H9 (cell line): ENCODE measurements around the gene ENOX1. TPM values are rescaled to one million over a fixed set of nuclear protein-coding genes. Genes with fewer than 3 reads are reported as not detected.

Source experiments
- DNase-seq: peaks from one replicate; pipeline ENCODE4 v3.0.0-alpha.2; 2017
- H2AFZ ChIP-seq: one replicate; pipeline ENCODE4 v1.6.1; 2013; ENCODE audit warnings: mild to moderate bottlenecking, low read length, control low read depth, moderate library complexity
- H2AK5ac ChIP-seq: 2 replicates; pipeline ENCODE4 v1.6.1; 2013; ENCODE audit warnings: low read length, control low read depth, mixed read lengths; ENCODE audit not compliant: insufficient read length
- H2BK120ac ChIP-seq: one replicate; pipeline ENCODE4 v1.6.1; 2013; ENCODE audit warnings: low read depth, mild to moderate bottlenecking, low read length, control low read depth, inconsistent platforms; ENCODE audit not compliant: poor library complexity, severe bottlenecking
- H2BK12ac ChIP-seq: 2 replicates; pipeline ENCODE4 v1.6.1; 2013; ENCODE audit warnings: low read length, control low read depth, mixed read lengths, low read depth; ENCODE audit not compliant: insufficient read length
- H2BK15ac ChIP-seq: 2 replicates; pipeline ENCODE4 v1.6.1; 2013; ENCODE audit warnings: low read depth, low read length, control low read depth
- H2BK20ac ChIP-seq: one replicate; pipeline ENCODE4 v1.6.1; 2013; ENCODE audit warnings: low read depth, mild to moderate bottlenecking, low read length, control low read depth, inconsistent platforms; ENCODE audit not compliant: poor library complexity, severe bottlenecking
- H2BK5ac ChIP-seq: 2 replicates; pipeline ENCODE4 v1.6.1; 2013; ENCODE audit warnings: low read length, control low read depth, mixed read lengths; ENCODE audit not compliant: insufficient read length
- H3K14ac ChIP-seq: 2 replicates; pipeline ENCODE4 v1.6.1; 2013; ENCODE audit warnings: low read length, control low read depth; ENCODE audit not compliant: insufficient read depth
- H3K18ac ChIP-seq: 2 replicates; pipeline ENCODE4 v1.6.1; 2013; ENCODE audit warnings: low read depth, mild to moderate bottlenecking, mixed read lengths, low read length, control low read depth; ENCODE audit not compliant: insufficient read length
- H3K23ac ChIP-seq: 2 replicates; pipeline ENCODE4 v1.6.1; 2013; ENCODE audit warnings: low read length, control low read depth, mixed read lengths, low read depth; ENCODE audit not compliant: insufficient read length
- H3K23me2 ChIP-seq: 2 replicates; pipeline ENCODE4 v1.6.1; 2013; ENCODE audit warnings: low read depth, mild to moderate bottlenecking, mixed read lengths, low read length, control low read depth; ENCODE audit not compliant: insufficient read length, poor library complexity, severe bottlenecking
- H3K27ac ChIP-seq: 2 replicates; pipeline ENCODE4 v1.5.1; 2013; ENCODE audit warnings: low read length, control low read depth, mixed read lengths, low read depth; ENCODE audit not compliant: insufficient read length
- H3K27me3 ChIP-seq: 2 replicates; pipeline ENCODE4 v1.6.1; 2013; ENCODE audit warnings: low read length, control low read depth, inconsistent platforms; ENCODE audit not compliant: insufficient read depth
- H3K4ac ChIP-seq: 2 replicates; pipeline ENCODE4 v1.6.1; 2013; ENCODE audit warnings: low read depth, mild to moderate bottlenecking, control low read depth, inconsistent platforms, low read length, moderate library complexity
- H3K4me1 ChIP-seq: 2 replicates; pipeline ENCODE4 v1.6.1; 2013; ENCODE audit warnings: low read length, control low read depth, inconsistent platforms; ENCODE audit not compliant: insufficient read depth
- H3K4me2 ChIP-seq: 2 replicates; pipeline ENCODE4 v1.6.1; 2013; ENCODE audit warnings: low read length, control low read depth, mixed read lengths; ENCODE audit not compliant: insufficient read length, insufficient read depth
- H3K56ac ChIP-seq: 2 replicates; pipeline ENCODE4 v1.6.1; 2013; ENCODE audit warnings: low read depth, mild to moderate bottlenecking, mixed read lengths, low read length, control low read depth; ENCODE audit not compliant: insufficient read length
- H3K79me1 ChIP-seq: 2 replicates; pipeline ENCODE4 v1.6.1; 2013; ENCODE audit warnings: low read depth, mild to moderate bottlenecking, moderate library complexity, low read length, control low read depth, inconsistent platforms; ENCODE audit not compliant: insufficient read depth, poor library complexity, severe bottlenecking
- H3K79me2 ChIP-seq: 2 replicates; pipeline ENCODE4 v1.6.1; 2013; ENCODE audit warnings: low read length, control low read depth, inconsistent platforms; ENCODE audit not compliant: insufficient read depth
- H3K9ac ChIP-seq: 2 replicates; pipeline ENCODE4 v1.6.1; 2013; ENCODE audit warnings: low read length, control low read depth, mixed read lengths; ENCODE audit not compliant: insufficient read length; ENCODE audit errors: extremely low read depth
- H3K9me3 ChIP-seq: one replicate; pipeline ENCODE4 v1.6.1; 2013; ENCODE audit warnings: low read depth, low read length, inconsistent platforms; ENCODE audit not compliant: control insufficient read depth
- H3T11ph ChIP-seq: one replicate; pipeline ENCODE4 v1.6.1; 2013; ENCODE audit warnings: mild to moderate bottlenecking, low read length, control low read depth, inconsistent platforms
- H4K20me1 ChIP-seq: one replicate; pipeline ENCODE4 v1.6.1; 2013; ENCODE audit not compliant: control insufficient read depth, insufficient read length, insufficient read depth
- H4K5ac ChIP-seq: 2 replicates; pipeline ENCODE4 v1.6.1; 2013; ENCODE audit warnings: low read depth, mild to moderate bottlenecking, mixed read lengths, low read length, control low read depth; ENCODE audit not compliant: insufficient read length
- H4K8ac ChIP-seq: replicated peaks from 2 replicates; pipeline ENCODE4 v1.6.1; 2013; ENCODE audit warnings: low read length, control low read depth, mixed read lengths, low read depth; ENCODE audit not compliant: insufficient read length
- H4K91ac ChIP-seq: 2 replicates; pipeline ENCODE4 v1.6.1; 2013; ENCODE audit warnings: low read depth, mild to moderate bottlenecking, moderate library complexity, mixed read lengths, low read length, control low read depth; ENCODE audit not compliant: insufficient read length
- H3K27ac Mint-ChIP-seq, 3 experiments: 2 replicates in 2 of 3; 3 replicates in 1 of 3; pipeline ENCODE4 v1.8.0; 2020 to 2021; ENCODE audit warnings: mixed read lengths in 3 of 3, mild to moderate bottlenecking in 1 of 3, moderate library complexity in 1 of 3
- H3K27me3 Mint-ChIP-seq: 2 replicates; pipeline ENCODE4 v1.8.0; 2021; ENCODE audit warnings: low read depth, mild to moderate bottlenecking, moderate library complexity, mixed read lengths
- H3K36me3 Mint-ChIP-seq, 3 experiments: 2 replicates in 2 of 3; 3 replicates in 1 of 3; pipeline ENCODE4 v1.8.0; 2020 to 2021; ENCODE audit warnings: low read depth in 3 of 3, mixed read lengths in 3 of 3; ENCODE audit not compliant: insufficient read depth in 1 of 3
- H3K4me1 Mint-ChIP-seq, 2 experiments: 2 replicates each; pipeline ENCODE4 v1.8.0; 2020; ENCODE audit warnings: mixed read lengths in 2 of 2
- H3K4me3 Mint-ChIP-seq, 2 experiments: 2 replicates in 1 of 2; 3 replicates in 1 of 2; pipeline ENCODE4 v1.8.0; 2020 to 2021; ENCODE audit warnings: mild to moderate bottlenecking in 2 of 2, mixed read lengths in 2 of 2, moderate library complexity in 1 of 2
- H3K9me3 Mint-ChIP-seq, 2 experiments: 2 replicates in 1 of 2; 3 replicates in 1 of 2; pipeline ENCODE4 v1.8.0; 2020; ENCODE audit warnings: mild to moderate bottlenecking in 2 of 2, mixed read lengths in 2 of 2, moderate library complexity in 1 of 2
- CTCF ChIP-seq: fragments of 200-600 bp; sonication (generic); conservative IDR thresholded peaks from 3 replicates; pipeline ENCODE4 v1.8.0; 2021; ENCODE audit warnings: antibody characterized with exemption, mild to moderate bottlenecking
- WGBS: extraction: QIAGEN DNeasy Blood & Tissue Kit; methylation state at CpG from one replicate; pipeline ENCODE4 v1.1.7; 2013; ENCODE audit warnings: missing lambda C conversion rate, low lambda C conversion rate, mixed read lengths; ENCODE audit not compliant: insufficient read length; ENCODE audit errors: extremely low coverage; 5-methylcytosine and 5-hydroxymethylcytosine counted together
- total RNA-seq: library from RNA; stranded (reverse); gene quantifications from 2 replicates; pipeline ENCODE4 v1.2.1, GENCODE V29; 2021

ENOX1 gene
- total RNA-seq, 1 experiment from 2014 or later = 0.24 TPM

- WGBS = no CpG with 5 or more reads among the region's 2 CpGs
- no peak overlapping the region for H3T11ph ChIP-seq
- H3K4me1 ChIP-seq = no peaks in the 10 kb centered on the region
- no peak overlapping the region for H4K8ac ChIP-seq
- H2BK12ac ChIP-seq = no peak overlapping the region
- Mint-ChIP-seq H3K36me3 (no peaks in the 10 kb centered on the region; a peak in 1 of 7 replicates), H3K27ac (no peak overlapping the region), H3K9me3 (peaks cover 10 to 13% of the 10 kb centered on the region in 2 experiments), H3K4me1 (peaks cover 0 to 3% of the 10 kb centered on the region in 2 experiments; a peak in 1 of 4 replicates), H3K4me3 (no peak overlapping the region), H3K27me3 (no peaks in the 10 kb centered on the region)
- H3K18ac ChIP-seq = no peak overlapping the region
- no peak overlapping the region for H3K56ac ChIP-seq
- H3K9ac ChIP-seq = no peak overlapping the region
- H3K4me2 ChIP-seq = no peak overlapping the region
- H2AK5ac ChIP-seq = no peak overlapping the region
- no peak overlapping the region for H2BK120ac ChIP-seq
- H2BK15ac ChIP-seq = no peak overlapping the region
- no peak overlapping the region for H2AFZ ChIP-seq
- H3K27me3 ChIP-seq = no peaks in the 10 kb centered on the region
- H3K23me2 ChIP-seq = no peaks in the 10 kb centered on the region
- DNase-seq = no peak
- H3K4ac ChIP-seq = no peak overlapping the region
- H4K20me1 ChIP-seq = no peaks in the 10 kb centered on the region
- no peaks in the 10 kb centered on the region for H3K79me2 ChIP-seq
- H3K79me1 ChIP-seq = no peaks in the 10 kb centered on the region
- no peak overlapping the region for H3K14ac ChIP-seq
- no peak for TF ChIP-seq CTCF
- no peak overlapping the region for H4K5ac ChIP-seq
- H4K91ac ChIP-seq = no peak overlapping the region
- no peak overlapping the region for H2BK5ac ChIP-seq
- H2BK20ac ChIP-seq = no peak overlapping the region
- peaks cover 4% of the 10 kb centered on the region for H3K9me3 ChIP-seq
- H3K27ac ChIP-seq = no peak overlapping the region
- no peak overlapping the region for H3K23ac ChIP-seq
Observed at GRCh38 chr13:43204591-43204990, 582.2 kb downstream of the ENOX1 start.
